ENCODE data around the gene ADH4. TPM values are rescaled to one million over a fixed set of nuclear protein-coding genes. Genes with fewer than 3 reads are reported as not detected.
"Not testable (repeated sequence)": the region's sequence is repeated elsewhere in the genome, so short reads cannot be mapped to it uniquely, and the experiment has no call there.

The ADH4 gene
- total and polyA plus RNA-seq, 12 donors, result 0.31 to 10.7 (median 1.4) TPM; not detected in 2

DNA sequence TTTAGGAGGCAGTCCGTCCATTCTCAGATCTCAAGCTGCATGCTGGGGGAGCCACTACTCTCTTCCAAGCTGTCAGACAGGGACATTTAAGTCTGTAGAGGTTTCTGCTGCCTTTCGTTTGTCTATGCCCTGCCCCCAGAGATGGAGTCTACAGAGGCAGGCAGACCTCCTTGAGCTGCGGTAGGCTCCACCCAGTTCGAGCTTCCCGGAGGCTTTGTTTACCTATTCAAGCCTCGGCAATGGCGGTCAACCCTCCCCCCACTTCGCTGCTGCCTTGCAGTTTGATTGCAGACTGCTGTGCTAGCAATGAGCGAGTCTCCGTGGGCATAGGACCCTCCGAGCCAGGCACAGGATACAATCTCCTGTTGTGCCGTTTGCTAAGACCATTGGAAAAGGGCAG lies 44.8 kb downstream of the ADH4 start:
- H3K4me3 ChIP-seq, result no peak overlapping the region
- intact Hi-C loops (cut with DNase I), result no loop called here
- no peaks in the 10 kb centered on the region for H3K4me1 ChIP-seq (replicated peaks in 1 of 2)
- TF ChIP-seq, protein P1, sequence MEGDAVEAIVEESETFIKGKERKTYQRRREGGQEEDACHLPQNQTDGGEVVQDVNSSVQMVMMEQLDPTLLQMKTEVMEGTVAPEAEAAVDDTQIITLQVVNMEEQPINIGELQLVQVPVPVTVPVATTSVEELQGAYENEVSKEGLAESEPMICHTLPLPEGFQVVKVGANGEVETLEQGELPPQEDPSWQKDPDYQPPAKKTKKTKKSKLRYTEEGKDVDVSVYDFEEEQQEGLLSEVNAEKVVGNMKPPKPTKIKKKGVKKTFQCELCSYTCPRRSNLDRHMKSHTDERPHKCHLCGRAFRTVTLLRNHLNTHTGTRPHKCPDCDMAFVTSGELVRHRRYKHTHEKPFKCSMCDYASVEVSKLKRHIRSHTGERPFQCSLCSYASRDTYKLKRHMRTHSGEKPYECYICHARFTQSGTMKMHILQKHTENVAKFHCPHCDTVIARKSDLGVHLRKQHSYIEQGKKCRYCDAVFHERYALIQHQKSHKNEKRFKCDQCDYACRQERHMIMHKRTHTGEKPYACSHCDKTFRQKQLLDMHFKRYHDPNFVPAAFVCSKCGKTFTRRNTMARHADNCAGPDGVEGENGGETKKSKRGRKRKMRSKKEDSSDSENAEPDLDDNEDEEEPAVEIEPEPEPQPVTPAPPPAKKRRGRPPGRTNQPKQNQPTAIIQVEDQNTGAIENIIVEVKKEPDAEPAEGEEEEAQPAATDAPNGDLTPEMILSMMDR (IDR thresholded peaks at IDR 0.05), result no peak
- TF ChIP-seq POLR2A (IDR thresholded peaks at IDR 0.05), result no peak
- H3K27ac ChIP-seq, result no peak overlapping the region
- H3K36me3 ChIP-seq (replicated peaks in 1 of 2), result no peaks in the 10 kb centered on the region
- 88 to 94% (median 91%) methylated on average over 9 to 12 of the region's 12 CpGs for WGBS, 4 donors
- no peaks in the 10 kb centered on the region for H3K9me3 ChIP-seq (replicated peaks in 1 of 3)
- no peak for DNase-seq
- no peaks in the 10 kb centered on the region for H3K27me3 ChIP-seq

GRCh38 chr4:99091841-99092240 lies 52.3 kb downstream of the ADH4 start:
- intact Hi-C loops (cut with DNase I); H3K27ac ChIP-seq; H3K27me3 ChIP-seq; H3K4me3 ChIP-seq; H3K9me3 ChIP-seq (replicated peaks in 1 of 3); H3K36me3 ChIP-seq (replicated peaks in 1 of 2); DNase-seq: not testable (repeated sequence)
- peaks cover 0 to 12% of the 10 kb centered on the region in 2 donors for H3K4me1 ChIP-seq (replicated peaks in 1 of 2)
- 75 to 86% (median 82%) methylated on average over 2 of the region's 2 CpGs for WGBS, 4 donors

DNA sequence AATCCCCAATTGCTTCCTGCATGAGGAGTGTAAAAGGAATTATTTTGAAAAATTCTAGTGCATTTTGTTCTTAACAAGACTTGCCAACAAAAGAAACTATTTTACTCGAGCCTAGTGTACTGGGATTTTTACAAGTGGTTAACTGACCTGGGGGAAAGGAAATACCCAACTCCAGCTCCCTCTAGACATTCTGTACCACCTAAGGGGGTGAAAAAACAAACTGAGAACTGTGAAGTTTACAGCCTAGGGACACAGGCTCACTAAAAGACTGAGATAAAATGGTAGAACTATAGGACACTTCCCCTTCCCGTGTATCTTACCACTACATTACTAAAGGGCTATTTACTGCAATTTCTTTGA lies 52.9 kb downstream of the ADH4 start:
- TF ChIP-seq, protein P1 (IDR thresholded peaks at IDR 0.05), result no peak
- no peak for TF ChIP-seq POLR2A (IDR thresholded peaks at IDR 0.05)
- intact Hi-C loops (cut with DNase I), result no loop called here
- Histone ChIP-seq H3K4me1 (replicated peaks in 1 of 2) (peaks cover 0 to 18% of the 10 kb centered on the region in 2 donors), H3K4me3 (no peak overlapping the region), H3K36me3 (replicated peaks in 1 of 2) (no peaks in the 10 kb centered on the region), H3K9me3 (replicated peaks in 1 of 3) (no peaks in the 10 kb centered on the region), H3K27me3 (no peaks in the 10 kb centered on the region), H3K27ac (no peak overlapping the region)
- WGBS, 4 donors, result 51 to 76% (median 58%) methylated on average over 2 of the region's 2 CpGs
- no peak for DNase-seq

GRCh38 chr4:99090481-99091215 lies 53.4 kb downstream of the ADH4 start:
- peaks cover 0 to 18% of the 10 kb centered on the region in 2 donors for H3K4me1 ChIP-seq (replicated peaks in 1 of 2)
- H3K27ac ChIP-seq, result no peak overlapping the region
- DNase-seq, result no peak
- intact Hi-C loops (cut with DNase I), result no loop called here
- no peaks in the 10 kb centered on the region for H3K27me3 ChIP-seq
- H3K9me3 ChIP-seq (replicated peaks in 1 of 3), result no peaks in the 10 kb centered on the region
- H3K36me3 ChIP-seq (replicated peaks in 1 of 2), result no peaks in the 10 kb centered on the region
- no peak overlapping the region for H3K4me3 ChIP-seq
- WGBS, 4 donors, result 77 to 94% (median 78%) methylated on average over 2 of the region's 2 CpGs
- TF ChIP-seq POLR2A (IDR thresholded peaks at IDR 0.05), result no peak
- TF ChIP-seq, protein P1 (IDR thresholded peaks at IDR 0.05), result no peak
